Epidermal melanocyte (primary cell): ENCODE data around the gene SRCIN1.

Experiments used
- DNase-seq: peaks from one replicate; pipeline ENCODE4 v3.0.0; 2011; ENCODE audit warnings: low spot score; ENCODE audit not compliant: insufficient read length

SRCIN1 gene

DNA sequence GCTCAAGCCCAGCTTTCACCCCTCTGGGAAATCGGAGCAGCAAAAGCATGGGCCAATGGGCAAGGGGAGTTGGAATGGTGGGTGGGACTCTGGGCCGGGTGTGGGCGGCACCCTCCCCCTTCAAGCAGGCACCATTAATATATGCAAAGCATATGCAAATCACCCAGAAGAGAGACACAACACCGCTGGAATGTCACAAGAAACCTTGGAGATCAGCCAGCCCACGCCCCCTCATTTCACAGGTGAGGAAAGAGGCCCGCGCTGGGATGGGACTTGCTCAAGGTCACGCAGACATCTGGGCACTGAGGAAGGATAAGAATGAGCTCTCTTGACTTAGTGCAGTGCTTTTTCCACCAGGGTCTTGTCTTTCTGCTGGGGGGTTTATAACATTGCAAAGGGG lies 4.8 kb downstream of the SRCIN1 start:
- no peak for DNase-seq

- DNase-seq, result no peak
Measured at GRCh38 chr17:38600416-38600815, 5.3 kb downstream of the SRCIN1 start.

GRCh38 chr17:38599398-38599856 lies 6.3 kb downstream of the SRCIN1 start:
- DNase-seq, result no peak

- DNase-seq, result no peak
Measured at GRCh38 chr17:38598995-38599394, 6.8 kb downstream of the SRCIN1 start.

DNA sequence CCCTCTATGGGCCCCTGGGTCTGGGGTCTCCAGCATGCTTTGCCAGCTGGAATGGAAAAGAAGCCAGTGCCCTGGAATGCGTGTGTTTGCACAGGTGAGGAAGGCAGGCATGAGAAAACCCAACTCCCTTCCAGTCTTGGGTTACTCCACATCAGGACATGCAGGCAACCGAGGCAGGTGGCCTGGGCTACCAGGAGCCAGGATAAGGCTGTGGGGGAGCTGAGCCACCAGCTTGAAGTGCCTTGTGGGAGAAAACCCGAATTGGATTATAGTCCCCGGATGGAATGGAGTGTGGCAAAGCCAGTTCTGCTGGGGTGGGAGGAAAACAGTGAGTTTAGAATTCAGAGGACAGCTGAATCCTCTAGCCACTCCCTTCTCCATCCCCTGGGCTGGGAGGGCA lies 7.2 kb downstream of the SRCIN1 start:
- DNase-seq, result no peak

GRCh38 chr17:38597375-38597774 lies 8.4 kb downstream of the SRCIN1 start:
- DNase-seq, result no peak

DNA sequence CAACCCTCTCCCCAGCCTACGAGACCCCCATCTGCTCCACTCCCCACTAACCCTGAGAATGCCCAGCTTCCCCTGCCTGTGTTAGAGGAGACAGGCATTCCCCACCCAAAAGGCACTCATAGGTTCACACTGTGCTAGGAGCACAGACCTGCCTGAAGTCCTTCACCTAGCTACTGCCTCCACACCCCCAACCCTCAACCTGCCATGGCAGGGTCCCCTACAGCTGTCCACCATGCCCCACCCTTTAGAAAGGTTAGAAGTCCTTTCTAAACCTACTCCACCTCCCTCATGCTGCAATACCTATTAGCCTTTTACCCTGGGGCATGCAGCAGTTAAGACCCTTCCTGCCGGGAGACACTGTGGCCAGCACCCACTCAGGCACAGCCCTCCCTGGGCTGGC lies 9.1 kb downstream of the SRCIN1 start:
- no peak for DNase-seq

- DNase-seq, result no peak
Measured at GRCh38 chr17:38595892-38596291, 9.9 kb downstream of the SRCIN1 start.

GRCh38 chr17:38594152-38594551 lies 11.6 kb downstream of the SRCIN1 start:
- DNase-seq, result no peak

DNA sequence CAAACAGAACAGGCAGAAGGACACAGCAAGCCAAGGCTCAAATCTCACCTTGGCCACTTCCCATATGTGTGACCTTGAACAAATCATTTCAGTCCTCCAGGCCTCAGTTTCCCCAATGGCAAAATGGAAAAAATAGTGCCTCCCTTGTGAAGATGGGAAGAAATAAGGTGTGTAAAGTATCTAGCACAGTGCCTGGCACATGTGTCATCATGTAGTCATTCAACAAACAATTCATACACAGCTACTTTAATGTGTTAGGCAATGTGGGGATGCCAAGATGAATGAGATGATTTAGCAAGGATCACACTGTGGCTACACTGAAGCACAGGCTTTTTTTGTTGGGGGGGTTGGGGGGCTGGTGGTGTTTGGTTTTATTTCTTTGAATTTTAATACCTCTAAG lies 13.3 kb downstream of the SRCIN1 start:
- DNase-seq, result no peak

DNA sequence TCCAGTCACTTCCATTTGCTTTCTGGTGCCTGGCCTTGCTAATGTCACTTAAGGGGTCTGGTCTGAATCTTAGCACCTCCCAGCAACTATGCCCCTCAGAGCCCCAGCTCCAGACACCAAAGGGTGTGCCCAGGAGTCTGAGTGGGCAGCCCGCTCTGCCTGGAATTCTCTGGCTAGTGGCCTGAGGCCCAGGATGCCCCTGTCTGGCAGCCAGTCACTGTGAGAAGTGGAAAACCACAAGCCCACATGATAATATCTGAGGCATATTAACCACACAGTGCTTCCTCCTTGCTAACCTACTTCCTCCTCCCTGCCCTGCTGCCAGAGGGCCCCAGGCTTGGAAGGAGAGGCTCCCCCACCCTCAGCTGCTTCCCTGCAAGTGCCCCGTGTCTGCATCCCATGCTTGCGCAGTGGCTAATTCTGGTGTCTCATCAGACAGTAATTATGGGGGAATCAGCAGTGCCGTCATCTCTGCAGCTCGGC lies 14.0 kb downstream of the SRCIN1 start:
- no peak for DNase-seq

DNA sequence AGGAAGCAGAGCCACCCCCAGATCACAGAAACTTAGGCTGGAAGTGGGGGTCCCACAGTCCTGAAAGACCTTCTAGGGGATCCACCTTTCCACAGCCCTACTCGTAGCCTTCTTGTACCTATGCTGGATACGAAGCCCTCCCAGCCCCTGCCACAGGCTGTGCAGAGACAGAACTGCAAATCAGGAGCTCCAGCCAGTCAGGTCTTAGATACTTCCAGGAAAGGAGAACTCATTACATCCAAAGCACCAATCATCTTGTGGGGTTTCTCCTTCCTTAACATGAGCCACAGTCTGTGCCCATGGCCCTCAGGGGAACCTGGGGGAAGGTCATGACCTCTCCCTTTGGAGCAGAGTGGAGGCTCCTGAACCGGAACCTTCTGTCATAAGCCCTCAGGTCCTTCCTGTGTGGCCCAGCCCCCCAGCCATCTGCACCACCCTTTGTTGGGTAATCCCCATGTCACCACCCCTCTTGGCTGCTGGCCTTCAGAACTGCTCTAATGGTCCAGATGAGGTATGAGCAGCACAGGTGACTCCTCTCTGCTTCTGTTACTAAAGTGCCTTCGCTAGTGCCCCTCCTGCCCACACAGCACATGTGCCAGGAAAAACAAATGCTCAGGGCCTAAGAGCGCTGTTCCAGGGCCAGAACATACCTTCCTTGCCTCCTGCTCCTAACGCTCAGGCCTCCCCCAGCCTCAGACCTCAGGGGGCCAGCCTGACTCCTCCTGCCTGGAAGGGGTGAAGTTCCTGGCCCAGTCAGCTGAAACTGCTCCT lies 14.6 kb downstream of the SRCIN1 start:
- no peak for DNase-seq

DNA sequence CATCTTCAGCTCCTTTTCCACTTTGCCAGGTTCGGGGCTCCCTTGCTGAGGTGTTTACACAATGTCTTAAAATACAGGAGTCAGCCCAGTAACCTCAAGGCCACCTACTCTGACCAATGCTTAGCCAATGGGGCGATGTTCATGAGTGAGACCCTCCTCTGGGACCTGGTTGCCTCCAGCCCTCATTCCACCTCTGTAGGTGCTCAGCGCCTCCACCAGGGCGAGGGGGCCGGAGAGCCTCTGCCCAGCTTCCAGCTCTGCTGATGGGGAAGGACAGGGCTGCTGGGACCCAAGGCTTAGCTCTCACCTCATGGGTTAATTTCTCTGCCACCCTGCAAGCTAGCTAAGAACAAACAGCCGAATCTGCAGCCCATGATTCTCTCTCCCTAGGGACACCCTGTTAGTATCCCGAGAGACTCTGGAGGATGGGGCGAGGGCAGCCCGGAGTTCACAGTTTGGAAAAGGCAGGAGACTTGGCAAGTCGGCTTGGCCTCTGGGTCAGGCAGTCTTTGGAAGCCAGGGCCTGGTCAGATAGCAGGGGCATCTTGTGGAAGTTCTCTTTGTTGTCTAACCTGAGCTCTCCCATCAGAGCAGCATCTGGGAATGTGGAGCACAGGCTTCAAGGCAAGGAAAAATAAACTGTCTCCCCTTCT lies 16.2 kb downstream of the SRCIN1 start:
- DNase-seq, result no peak

DNA sequence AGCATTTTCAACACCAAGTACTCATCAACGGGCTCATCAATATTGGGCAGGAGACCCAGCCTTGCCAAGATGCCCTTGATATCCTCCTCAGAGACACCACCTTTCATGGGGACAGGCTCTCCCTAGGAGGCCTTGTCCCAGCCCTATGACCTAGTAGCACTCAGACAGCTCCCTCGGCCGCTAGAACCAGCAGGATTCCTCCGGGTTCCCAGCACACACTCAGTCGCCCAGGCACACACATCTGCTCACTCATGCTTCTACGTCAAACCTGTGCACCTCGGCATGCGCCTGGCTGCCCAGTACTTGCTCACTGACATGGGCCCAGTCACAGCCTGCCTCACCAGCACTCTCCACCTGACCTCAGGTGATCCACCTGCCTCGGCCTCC lies 17.0 kb downstream of the SRCIN1 start:
- no peak for DNase-seq

DNA sequence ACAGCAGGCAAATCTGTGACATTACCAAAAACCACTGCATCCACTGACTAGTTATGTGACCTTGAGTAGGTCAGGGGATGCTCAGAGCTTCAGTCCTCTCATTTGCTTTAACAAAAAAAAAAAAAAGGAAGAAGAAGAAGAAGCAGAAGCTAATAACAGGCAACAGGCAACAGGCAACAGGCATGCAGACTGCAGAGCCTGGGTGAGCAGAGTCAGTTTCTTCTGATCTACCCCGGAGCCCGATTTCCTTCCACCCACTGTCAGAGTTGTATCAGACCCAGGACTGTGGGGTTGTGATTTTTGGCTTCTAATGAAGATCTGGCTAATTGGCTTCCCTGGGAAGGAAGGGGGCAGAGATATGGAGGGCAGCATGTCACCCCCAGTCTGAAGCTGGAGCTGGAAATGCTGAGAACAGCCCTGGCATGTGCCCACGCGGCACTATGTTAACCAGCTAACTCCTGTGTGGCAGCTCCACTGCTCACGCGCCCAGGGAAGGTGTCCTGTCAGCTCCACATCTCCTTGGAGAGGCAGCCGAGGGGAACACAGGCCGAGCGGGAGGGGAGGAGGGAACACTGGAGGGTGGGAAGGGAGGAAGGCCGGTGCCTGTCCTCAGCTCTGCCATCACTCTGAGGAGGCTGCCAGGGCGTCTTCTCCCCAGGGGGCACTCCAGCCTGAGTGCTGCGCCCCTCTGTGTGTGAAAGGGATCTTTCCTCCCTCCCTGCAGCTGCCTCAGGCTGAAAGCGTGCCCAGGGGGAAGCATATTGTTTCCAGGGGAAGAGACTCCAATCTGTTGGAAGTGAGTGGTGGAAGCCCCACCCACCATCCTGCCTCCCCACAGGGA lies 17.6 kb downstream of the SRCIN1 start:
- DNase-seq, result no peak

DNA sequence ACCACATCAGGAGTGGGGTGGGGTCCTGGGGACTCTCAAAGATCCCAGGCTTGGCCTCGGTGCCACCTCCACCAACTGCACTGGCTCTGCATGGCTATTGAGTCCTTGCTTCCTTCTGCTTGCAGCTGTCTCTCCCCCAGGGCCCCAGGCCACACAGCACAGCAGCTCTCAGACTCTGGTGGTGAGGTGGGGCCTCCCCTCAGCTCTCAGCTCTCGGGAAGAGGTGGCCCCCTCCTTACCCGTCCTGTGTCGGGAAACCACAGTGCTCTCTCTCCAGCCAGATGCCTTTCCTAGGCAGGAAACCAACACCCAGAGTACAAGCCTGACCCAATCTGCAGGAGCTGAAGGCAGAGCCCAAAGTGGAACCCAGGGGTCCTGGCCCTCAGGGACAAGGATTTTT lies 18.5 kb downstream of the SRCIN1 start:
- DNase-seq, result no peak

DNA sequence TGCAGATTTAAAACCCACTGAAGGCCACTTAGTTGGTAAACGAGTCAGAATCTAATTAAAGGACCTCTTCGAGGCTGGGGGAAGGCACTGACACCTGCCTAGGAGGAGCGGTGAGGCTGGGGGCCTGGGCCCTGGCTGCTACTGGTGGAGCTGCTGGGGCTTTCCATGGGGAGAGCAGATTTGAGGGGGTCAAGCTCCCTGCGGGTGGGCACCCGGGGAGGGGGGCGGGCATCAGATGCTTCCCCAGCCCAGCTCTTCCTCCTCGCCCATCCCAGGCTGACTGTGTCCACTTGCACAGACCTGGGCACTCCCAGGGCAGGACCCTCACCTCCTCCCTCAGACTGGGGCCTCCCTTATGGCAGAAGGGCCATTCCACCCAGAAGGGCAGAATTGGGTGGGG lies 19.0 kb downstream of the SRCIN1 start:
- DNase-seq, result no peak

- no peak for DNase-seq
Measured at GRCh38 chr17:38585918-38586529, 19.7 kb downstream of the SRCIN1 start.

DNA sequence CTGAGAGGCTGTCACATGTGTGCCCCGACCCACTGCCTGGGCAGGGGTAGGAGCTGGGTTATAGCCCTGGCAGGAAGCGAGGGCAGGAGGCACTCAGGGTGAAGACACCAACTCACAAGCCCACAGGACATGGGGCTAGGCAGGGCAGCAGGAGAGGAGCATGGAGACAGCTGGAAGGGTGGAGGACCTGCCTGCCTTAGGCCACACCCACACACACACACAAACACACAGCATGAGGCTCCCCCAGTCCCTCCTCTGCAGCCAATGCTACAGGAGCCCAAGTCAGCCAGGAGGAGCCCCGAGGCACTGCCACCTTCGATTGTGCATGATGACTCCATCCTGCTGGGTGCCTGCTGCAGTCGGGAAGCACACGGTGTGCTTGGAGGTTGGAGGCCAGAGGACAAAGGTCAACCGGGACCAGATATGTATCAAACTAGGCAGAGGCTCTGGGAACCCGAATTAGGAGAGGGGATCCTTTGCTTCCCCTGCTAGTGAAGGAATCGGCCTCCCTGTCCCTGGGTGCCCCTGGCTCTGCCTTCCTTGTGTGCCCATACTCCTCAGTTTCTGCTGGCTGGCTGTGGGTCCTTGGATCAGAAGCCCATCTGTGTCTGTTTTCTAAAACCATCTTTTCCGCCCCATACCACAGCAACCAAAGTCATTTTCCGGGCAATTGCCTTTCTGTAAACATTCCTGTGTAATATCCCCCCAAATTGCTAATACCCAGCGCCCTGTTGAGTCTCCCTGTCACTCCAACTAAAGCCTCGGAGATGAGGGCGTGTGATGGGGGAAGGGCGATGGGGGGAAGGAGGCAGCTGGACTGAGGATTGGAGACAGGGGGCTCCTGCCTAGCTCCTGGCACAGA lies 20.5 kb downstream of the SRCIN1 start:
- no peak for DNase-seq

- peak; percentile 74 for DNase-seq
Measured at GRCh38 chr17:38584350-38584925, 21.3 kb downstream of the SRCIN1 start.
